ENCODE results near the gene TMOD1.

Gene TMOD1

GRCh38 chr9:97518166-97518908 is 16.9 kb downstream of the TMOD1 start:
- DNase-seq (ENCODE audit: low read depth): no peak

- peak; percentile 88 for DNase-seq (ENCODE audit: low read depth)
Measured at GRCh38 chr9:97518909-97519307, 17.4 kb downstream of the TMOD1 start.

- DNase-seq (ENCODE audit: low read depth): no peak
Measured at GRCh38 chr9:97519441-97519970, 18.0 kb downstream of the TMOD1 start.

GRCh38 chr9:97521576-97522333 is 20.3 kb downstream of the TMOD1 start:
- DNase-seq (ENCODE audit: low read depth): no peak

- DNase-seq (ENCODE audit: low read depth): no peak
Measured at GRCh38 chr9:97524424-97524823, 23.0 kb downstream of the TMOD1 start.

- peak; percentile 71 for DNase-seq (ENCODE audit: low read depth)
Measured at GRCh38 chr9:97525451-97525850, 24.0 kb downstream of the TMOD1 start.

- no peak for DNase-seq (ENCODE audit: low read depth)
Measured at GRCh38 chr9:97526895-97527575, 25.6 kb downstream of the TMOD1 start.

- no peak for DNase-seq (ENCODE audit: low read depth)
Measured at GRCh38 chr9:97527626-97528528, 26.4 kb downstream of the TMOD1 start.

GRCh38 chr9:97528529-97529230 is 27.2 kb downstream of the TMOD1 start:
- DNase-seq (ENCODE audit: low read depth): no peak

- peak; percentile 77 for DNase-seq (ENCODE audit: low read depth)
Measured at GRCh38 chr9:97529363-97530076, 28.1 kb downstream of the TMOD1 start.

GRCh38 chr9:97531888-97532376 is 30.5 kb downstream of the TMOD1 start:
- DNase-seq (ENCODE audit: low read depth): no peak

GRCh38 chr9:97534185-97534584 is 32.7 kb downstream of the TMOD1 start:
- DNase-seq (ENCODE audit: low read depth): no peak

GRCh38 chr9:97534961-97535594 is 33.6 kb downstream of the TMOD1 start:
- no peak for DNase-seq (ENCODE audit: low read depth)

- no peak for DNase-seq (ENCODE audit: low read depth)
Measured at GRCh38 chr9:97535771-97536170, 34.3 kb downstream of the TMOD1 start.

- DNase-seq (ENCODE audit: low read depth): no peak
Measured at GRCh38 chr9:97536480-97536879, 35.0 kb downstream of the TMOD1 start.

GRCh38 chr9:97543561-97543960 is 42.1 kb downstream of the TMOD1 start:
- DNase-seq (ENCODE audit: low read depth): no peak

GRCh38 chr9:97545486-97545885 is 44.0 kb downstream of the TMOD1 start:
- DNase-seq (ENCODE audit: low read depth): no peak

GRCh38 chr9:97547098-97547829 is 45.8 kb downstream of the TMOD1 start:
- no peak for DNase-seq (ENCODE audit: low read depth)

GRCh38 chr9:97548379-97548778 is 46.9 kb downstream of the TMOD1 start:
- DNase-seq (ENCODE audit: low read depth): no peak
